HG02610 (cell line): ENCODE results near the gene HHATL.
"Not testable (repeated sequence)": the region's sequence is repeated elsewhere in the genome, so short reads cannot be mapped to it uniquely, and the experiment has no call there.

Experiments used
- ATAC-seq: cut with Tn5 transposase; IDR thresholded peaks from one replicate; pipeline ENCODE4 v1.9.1; 2021; ENCODE audit warnings: mild to moderate bottlenecking, moderate library complexity; ENCODE audit not compliant: unreplicated experiment

Gene HHATL

GRCh38 chr3:42734263-42734860, 31.8 kb upstream of the HHATL start:
- ATAC-seq = no peak

GRCh38 chr3:42733501-42734262, 31.1 kb upstream of the HHATL start:
- ATAC-seq = no peak

- no peak for ATAC-seq
These were observed 30.3 kb upstream of the HHATL start for GRCh38 chr3:42732829-42733459.

- no peak for ATAC-seq
These were observed 29.7 kb upstream of the HHATL start for GRCh38 chr3:42732196-42732828.

- no peak for ATAC-seq
These were observed 29.0 kb upstream of the HHATL start for GRCh38 chr3:42731476-42732195.

GRCh38 chr3:42730706-42731420, 28.3 kb upstream of the HHATL start:
- no peak for ATAC-seq

- ATAC-seq = no peak
These were observed 27.7 kb upstream of the HHATL start for GRCh38 chr3:42730294-42730693.

- no peak for ATAC-seq
These were observed 27.0 kb upstream of the HHATL start for GRCh38 chr3:42729404-42730145.

GRCh38 chr3:42728668-42729364, 26.2 kb upstream of the HHATL start:
- no peak for ATAC-seq

GRCh38 chr3:42728056-42728455, 25.5 kb upstream of the HHATL start:
- ATAC-seq = no peak

- ATAC-seq = no peak
These were observed 22.9 kb upstream of the HHATL start for GRCh38 chr3:42725454-42725853.

- no peak for ATAC-seq
These were observed 20.6 kb upstream of the HHATL start for GRCh38 chr3:42723219-42723618.

- not testable (repeated sequence) for ATAC-seq
These were observed 19.8 kb upstream of the HHATL start for GRCh38 chr3:42722442-42722841.

GRCh38 chr3:42721690-42722089, 19.1 kb upstream of the HHATL start:
- ATAC-seq = no peak

GRCh38 chr3:42720126-42720525, 17.5 kb upstream of the HHATL start:
- ATAC-seq = no peak

- no peak for ATAC-seq
These were observed 16.4 kb upstream of the HHATL start for GRCh38 chr3:42719002-42719401.

- no peak for ATAC-seq
These were observed 15.7 kb upstream of the HHATL start for GRCh38 chr3:42718338-42718737.

GRCh38 chr3:42717306-42717705, 14.7 kb upstream of the HHATL start:
- no peak for ATAC-seq

GRCh38 chr3:42714171-42714852, 11.7 kb upstream of the HHATL start:
- no peak for ATAC-seq
